Rectal smooth muscle tissue (tissue), 1 donor: ENCODE data around the gene RBFOX1.

ENCODE experiments used
- H3K27ac ChIP-seq: one replicate; pipeline ENCODE4 v1.7.0; 2013; ENCODE audit warnings: low read depth, low read length, inconsistent platforms
- H3K27me3 ChIP-seq: one replicate; pipeline ENCODE4 v1.7.0; 2013; ENCODE audit warnings: low read length; ENCODE audit not compliant: control insufficient read depth, insufficient read depth
- H3K36me3 ChIP-seq: one replicate; pipeline ENCODE4 v1.7.0; 2013; ENCODE audit warnings: low read length; ENCODE audit not compliant: control insufficient read depth, insufficient read depth
- H3K4me1 ChIP-seq: one replicate; pipeline ENCODE4 v1.7.0; 2013; ENCODE audit warnings: low read length; ENCODE audit not compliant: control insufficient read depth, insufficient read depth
- H3K4me3 ChIP-seq: one replicate; pipeline ENCODE4 v1.7.0; 2013; ENCODE audit warnings: low read length
- H3K9ac ChIP-seq: one replicate; pipeline ENCODE4 v1.7.0; 2013; ENCODE audit warnings: low read length

Gene RBFOX1

DNA sequence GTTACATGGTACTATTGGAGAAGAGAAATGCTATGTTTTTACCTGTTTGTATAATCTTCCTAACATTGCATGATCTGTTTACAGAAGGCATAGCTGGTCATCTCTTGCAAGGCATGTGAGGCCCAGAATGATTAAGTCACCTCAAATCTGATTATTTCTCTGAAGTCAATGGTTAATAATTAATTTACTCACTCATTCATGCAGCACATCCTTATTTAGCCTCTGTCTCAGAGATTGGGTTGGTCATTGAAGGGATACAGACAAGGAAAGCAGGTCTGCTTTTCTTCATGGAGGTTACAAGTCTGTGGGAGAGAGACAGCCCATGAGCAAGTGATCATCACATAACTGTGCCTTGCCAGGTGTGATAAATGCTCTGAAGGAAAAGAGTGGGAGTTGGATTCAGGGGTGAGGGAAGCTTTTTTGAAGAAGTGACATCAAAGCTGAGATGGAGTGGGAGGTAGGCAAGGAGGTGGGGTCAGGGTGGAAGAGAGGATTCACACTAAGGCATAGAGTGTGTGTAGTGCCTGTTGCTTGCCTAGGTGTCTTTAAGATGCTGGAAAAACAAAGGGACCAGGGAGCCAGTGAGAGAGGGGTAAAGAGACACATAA lies 16.3 kb upstream of the RBFOX1 start:
- Histone ChIP-seq H3K9ac (no peak overlapping the region), H3K27ac (no peak overlapping the region), H3K27me3 (no peaks in the 10 kb centered on the region), H3K36me3 (no peaks in the 10 kb centered on the region), H3K4me1 (no peaks in the 10 kb centered on the region), H3K4me3 (no peak overlapping the region)

- H3K9ac ChIP-seq = no peak overlapping the region
- no peaks in the 10 kb centered on the region for H3K27me3 ChIP-seq
- no peak overlapping the region for H3K4me3 ChIP-seq
- no peaks in the 10 kb centered on the region for H3K36me3 ChIP-seq
- no peak overlapping the region for H3K27ac ChIP-seq
- H3K4me1 ChIP-seq = no peaks in the 10 kb centered on the region
These were observed 14.7 kb upstream of the RBFOX1 start for GRCh38 chr16:7317982-7318381.

DNA sequence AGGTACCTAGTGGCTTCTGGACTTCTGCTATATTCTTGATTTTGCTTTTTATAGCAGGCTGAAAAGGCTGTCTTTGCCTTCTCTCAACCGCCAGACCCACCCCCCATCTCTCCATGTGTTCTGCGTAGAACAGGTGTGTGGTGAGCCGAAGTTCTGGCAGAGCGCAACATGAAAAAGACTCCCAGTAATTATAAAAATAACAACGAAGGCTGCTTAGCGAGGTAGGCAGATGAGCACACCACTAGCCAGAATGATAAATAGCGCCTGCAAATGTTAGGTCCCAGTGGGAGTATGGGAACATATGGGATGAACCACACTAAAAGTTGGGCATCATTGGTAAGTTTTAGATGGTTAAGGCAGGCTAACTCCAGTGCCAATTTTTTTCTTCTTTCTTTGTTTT lies 14.0 kb upstream of the RBFOX1 start:
- Histone ChIP-seq H3K4me3 (no peak overlapping the region), H3K4me1 (no peaks in the 10 kb centered on the region), H3K9ac (no peak overlapping the region), H3K27me3 (no peaks in the 10 kb centered on the region), H3K36me3 (no peaks in the 10 kb centered on the region), H3K27ac (no peak overlapping the region)

GRCh38 chr16:7319514-7319913 lies 13.1 kb upstream of the RBFOX1 start:
- H3K4me1 ChIP-seq = no peaks in the 10 kb centered on the region
- no peak overlapping the region for H3K27ac ChIP-seq
- H3K27me3 ChIP-seq = no peaks in the 10 kb centered on the region
- no peaks in the 10 kb centered on the region for H3K36me3 ChIP-seq
- H3K4me3 ChIP-seq = no peak overlapping the region
- H3K9ac ChIP-seq = no peak overlapping the region

DNA sequence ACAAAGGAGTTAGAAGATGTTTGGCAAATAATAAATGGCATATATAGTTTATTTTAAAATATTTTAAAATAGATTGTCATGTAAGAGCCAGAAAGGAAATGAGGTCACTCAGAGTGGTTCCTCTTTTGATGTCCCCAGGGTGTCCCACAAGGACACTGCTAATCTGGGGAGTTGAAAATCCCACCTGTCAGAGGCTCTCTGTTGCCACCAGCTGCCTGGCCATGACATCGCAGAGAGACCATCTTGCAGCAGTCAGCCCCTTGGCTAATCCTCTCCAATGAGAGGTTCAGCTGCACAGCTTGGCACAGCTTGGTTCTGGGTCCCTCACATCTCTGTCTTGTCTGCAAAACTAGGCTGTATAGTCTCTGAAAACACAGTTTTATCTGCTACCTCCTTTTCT lies 11.0 kb upstream of the RBFOX1 start:
- H3K27ac ChIP-seq = no peak overlapping the region
- H3K4me1 ChIP-seq = no peaks in the 10 kb centered on the region
- H3K36me3 ChIP-seq = no peaks in the 10 kb centered on the region
- H3K4me3 ChIP-seq = no peak overlapping the region
- H3K9ac ChIP-seq = no peak overlapping the region
- no peaks in the 10 kb centered on the region for H3K27me3 ChIP-seq

DNA sequence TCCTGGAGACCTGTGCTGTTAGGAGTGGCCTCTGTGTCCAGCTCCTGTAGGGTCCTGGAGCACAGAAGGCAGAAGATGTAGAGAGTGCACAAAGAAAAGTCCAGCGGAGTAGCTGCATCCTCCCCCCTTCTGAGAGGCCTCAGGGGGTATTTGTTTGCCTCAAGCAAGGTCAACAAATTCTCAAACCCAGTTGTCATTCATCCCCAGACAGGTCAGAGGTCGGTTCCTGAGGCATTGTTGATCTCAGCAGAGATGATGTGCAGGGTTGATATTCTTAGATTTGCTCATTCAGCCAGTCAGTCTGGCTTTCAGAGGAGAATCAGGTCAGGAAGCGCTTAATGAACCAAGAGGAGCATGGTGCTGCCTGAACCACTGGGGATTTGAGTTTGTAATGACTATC lies 8.3 kb upstream of the RBFOX1 start:
- H3K27me3 ChIP-seq = no peaks in the 10 kb centered on the region
- H3K27ac ChIP-seq = no peak overlapping the region
- no peak overlapping the region for H3K4me3 ChIP-seq
- no peak overlapping the region for H3K9ac ChIP-seq
- H3K4me1 ChIP-seq = no peaks in the 10 kb centered on the region
- no peaks in the 10 kb centered on the region for H3K36me3 ChIP-seq

DNA sequence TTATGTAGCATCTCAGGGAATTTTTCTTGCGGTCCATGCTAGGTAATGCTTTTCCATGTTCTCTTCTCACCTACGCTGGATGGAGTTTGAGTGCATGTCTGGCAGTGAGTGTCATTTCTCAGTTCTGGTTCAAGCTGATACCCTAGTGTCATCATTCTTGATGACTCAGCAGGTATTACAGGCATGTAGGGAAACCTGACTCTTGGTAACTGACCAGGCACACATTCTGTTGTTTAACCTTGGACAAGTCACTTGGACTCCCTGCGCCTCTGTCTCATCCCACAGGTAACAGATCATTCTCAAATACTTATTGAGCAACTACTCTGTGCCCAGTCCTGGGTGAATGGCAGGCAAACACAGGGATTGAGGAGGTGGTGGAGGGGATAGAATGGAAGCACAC lies 6.8 kb upstream of the RBFOX1 start:
- Histone ChIP-seq H3K4me1 (no peaks in the 10 kb centered on the region), H3K9ac (no peak overlapping the region), H3K27me3 (no peaks in the 10 kb centered on the region), H3K4me3 (no peak overlapping the region), H3K36me3 (no peaks in the 10 kb centered on the region), H3K27ac (no peak overlapping the region)

- H3K36me3 ChIP-seq = no peaks in the 10 kb centered on the region
- H3K4me1 ChIP-seq = no peaks in the 10 kb centered on the region
- no peaks in the 10 kb centered on the region for H3K27me3 ChIP-seq
- no peak overlapping the region for H3K27ac ChIP-seq
- no peak overlapping the region for H3K9ac ChIP-seq
- no peak overlapping the region for H3K4me3 ChIP-seq
These were observed 1.9 kb upstream of the RBFOX1 start for GRCh38 chr16:7330709-7331108.

DNA sequence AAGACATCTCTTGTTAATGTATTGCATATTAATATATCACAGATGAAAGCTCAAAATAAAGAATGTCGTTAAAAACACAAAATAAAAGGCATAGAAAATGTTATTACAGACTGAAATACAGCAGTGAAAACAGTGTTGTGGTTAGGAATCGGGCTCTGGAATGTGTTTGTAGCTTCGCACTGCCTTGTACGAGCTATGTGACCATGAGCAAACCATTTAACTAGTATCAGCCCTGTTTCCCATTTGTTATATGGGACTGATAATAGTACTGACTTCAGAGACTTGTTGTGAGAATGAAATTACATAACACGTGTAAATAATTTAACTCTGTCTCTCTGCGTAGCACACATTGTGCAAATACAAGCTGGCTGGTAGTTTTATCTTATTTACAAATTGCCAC lies 648 bp upstream of the RBFOX1 start:
- no peaks in the 10 kb centered on the region for H3K36me3 ChIP-seq
- H3K4me1 ChIP-seq = no peaks in the 10 kb centered on the region
- no peak overlapping the region for H3K9ac ChIP-seq
- no peak overlapping the region for H3K4me3 ChIP-seq
- no peaks in the 10 kb centered on the region for H3K27me3 ChIP-seq
- H3K27ac ChIP-seq = no peak overlapping the region

DNA sequence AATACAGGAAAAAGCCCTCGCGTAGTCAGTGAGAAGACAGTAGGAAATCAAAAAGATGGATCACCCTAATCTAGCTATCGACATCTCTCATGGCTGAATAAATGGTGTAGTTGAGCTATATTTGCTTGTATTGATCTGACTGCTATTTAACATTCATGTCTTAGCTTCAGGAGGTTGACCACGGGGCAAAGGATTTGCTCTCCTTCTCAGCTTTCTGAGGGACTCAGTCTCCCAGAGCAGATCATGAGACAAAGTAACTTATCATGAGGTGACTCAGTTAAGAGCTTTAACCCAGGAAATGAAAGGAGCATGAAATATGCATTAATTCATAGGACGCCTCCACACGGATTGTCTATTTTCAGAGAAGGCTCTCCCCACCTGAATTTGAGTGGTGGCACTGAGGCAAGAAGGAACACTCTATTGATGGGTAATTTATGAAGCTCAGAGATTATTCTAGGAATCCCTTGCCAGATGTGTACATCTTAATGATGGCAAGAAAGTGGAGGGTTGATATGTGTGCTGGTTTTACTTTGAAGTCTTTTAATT lies 608 bp downstream of the RBFOX1 start:
- Histone ChIP-seq H3K36me3 (no peaks in the 10 kb centered on the region), H3K4me1 (no peaks in the 10 kb centered on the region), H3K27me3 (no peaks in the 10 kb centered on the region), H3K4me3 (no peak overlapping the region), H3K9ac (no peak overlapping the region), H3K27ac (no peak overlapping the region)

- no peak overlapping the region for H3K9ac ChIP-seq
- H3K27ac ChIP-seq = no peak overlapping the region
- no peaks in the 10 kb centered on the region for H3K4me1 ChIP-seq
- H3K36me3 ChIP-seq = no peaks in the 10 kb centered on the region
- H3K4me3 ChIP-seq = no peak overlapping the region
- H3K27me3 ChIP-seq = no peaks in the 10 kb centered on the region
These were observed 2.3 kb downstream of the RBFOX1 start for GRCh38 chr16:7334801-7335560.

DNA sequence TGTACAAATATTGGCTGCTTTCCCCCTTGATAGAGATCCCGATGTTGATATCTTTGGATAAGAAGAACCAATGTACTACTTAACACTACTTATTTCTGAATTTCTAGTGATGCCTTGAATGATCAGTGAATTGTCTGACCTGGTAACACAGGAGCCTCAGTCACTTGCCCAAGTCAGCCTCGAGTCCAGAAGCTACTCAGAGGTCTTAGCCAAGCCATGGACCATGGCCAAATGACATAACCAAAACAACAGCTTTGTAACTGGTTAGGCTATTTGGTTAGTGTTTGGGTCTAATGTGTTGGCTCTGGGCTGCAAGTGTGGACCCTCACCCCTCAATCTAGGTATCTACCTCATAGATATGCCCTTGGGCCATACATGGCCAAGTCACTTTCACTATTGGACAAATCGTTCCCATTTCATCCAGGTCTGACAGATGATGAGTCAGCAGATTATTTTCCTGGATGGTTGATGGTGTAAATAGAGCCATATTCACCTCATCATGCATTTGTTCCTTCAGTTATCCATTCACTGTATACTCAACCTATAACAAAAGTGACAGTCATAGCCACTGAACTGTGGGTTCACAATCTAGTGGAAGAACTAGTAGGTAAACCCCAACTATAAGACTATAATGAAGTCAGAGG lies 3.5 kb downstream of the RBFOX1 start:
- Histone ChIP-seq H3K4me3 (no peak overlapping the region), H3K27ac (no peak overlapping the region)

More for the DNA sequence above, 3.5 kb downstream of the RBFOX1 start:
- Histone ChIP-seq H3K4me1 (no peaks in the 10 kb centered on the region), H3K36me3 (no peaks in the 10 kb centered on the region), H3K9ac (no peak overlapping the region), H3K27me3 (no peaks in the 10 kb centered on the region)
